Measurements from ENCODE around the gene OR5A2. TPM values are rescaled to one million over a fixed set of nuclear protein-coding genes. Genes with fewer than 3 reads are reported as not detected.

OR5A2 gene
- total RNA-seq, 1 experiment from 2014 or later: not detected

DNA sequence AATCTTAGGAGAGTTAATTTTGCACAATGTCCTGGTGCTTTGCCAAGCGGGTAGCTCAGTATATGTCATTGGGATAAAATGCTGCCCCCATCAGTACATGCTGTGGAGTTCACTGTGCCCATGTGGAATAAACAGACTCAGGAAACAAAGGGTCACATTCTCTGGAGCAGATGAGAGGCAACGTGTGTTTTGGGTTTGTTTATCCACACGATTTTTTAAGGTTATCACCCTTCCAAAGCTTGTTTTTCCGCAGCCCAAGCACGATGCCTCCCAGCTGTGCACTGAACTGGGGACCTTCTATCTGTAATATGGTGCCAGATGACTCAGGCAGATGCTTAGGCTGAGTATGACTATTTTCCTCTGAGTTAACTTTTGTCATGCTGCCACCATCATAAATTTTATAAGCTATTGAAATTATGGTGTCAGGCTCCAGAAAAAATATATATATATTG lies 37.0 kb upstream of the OR5A2 start:
- H3K27me3 ChIP-seq (replicated peaks; ENCODE audit: control insufficient read depth, insufficient read depth, low read length): no peaks in the 10 kb centered on the region

DNA sequence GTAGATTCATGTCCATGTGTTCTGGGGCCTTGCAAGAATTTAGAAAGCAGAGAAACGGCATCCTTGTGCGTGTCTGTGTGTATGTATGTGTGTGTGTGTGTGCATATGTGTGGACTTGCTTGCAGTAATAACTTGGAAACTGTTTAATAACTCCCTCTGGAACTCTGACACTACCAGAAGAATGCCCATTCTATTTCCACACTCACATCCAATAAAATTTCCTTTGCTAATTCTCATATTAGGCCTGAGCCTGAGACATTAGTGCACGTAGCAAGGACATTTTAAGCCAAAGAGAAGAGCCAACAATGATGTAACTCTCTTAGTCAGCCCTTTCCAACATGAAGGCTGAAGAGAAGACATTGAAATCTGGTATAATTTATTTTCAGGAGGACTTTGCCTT lies 33.7 kb upstream of the OR5A2 start:
- Histone ChIP-seq H3K4me3 (ENCODE audit: low read depth, low read length) (no peak overlapping the region), H3K36me3 (ENCODE audit: control insufficient read depth, insufficient read depth, low read length) (no peaks in the 10 kb centered on the region), H3K27me3 (replicated peaks; ENCODE audit: control insufficient read depth, insufficient read depth, low read length) (no peaks in the 10 kb centered on the region), H3K9me3 (peaks cover 5% of the 10 kb centered on the region), H3K4me1 (no peaks in the 10 kb centered on the region)
- H3K27me3 Mint-ChIP-seq (ENCODE audit: insufficient read depth, unreplicated experiment): peaks cover 13% of the 10 kb centered on the region
- intact Hi-C loops (cut with micrococcal nuclease; ENCODE audit: unreplicated experiment): no loop called here
- peaks cover 7% of the 10 kb centered on the region for H3K4me1 Mint-ChIP-seq (ENCODE audit: low read depth, unreplicated experiment)
- ChIA-PET CTCF (no interaction called here), POLR2A (no interaction called here)
- DNase-seq: no peak
- BruUV-seq (replicated peaks): no TSS peak
- no peaks in the 10 kb centered on the region for H3K36me3 Mint-ChIP-seq (ENCODE audit: insufficient read depth, unreplicated experiment)
- peaks cover 11% of the 10 kb centered on the region for H3K9me3 Mint-ChIP-seq (ENCODE audit: unreplicated experiment)
- TF ChIP-seq, protein P1, sequence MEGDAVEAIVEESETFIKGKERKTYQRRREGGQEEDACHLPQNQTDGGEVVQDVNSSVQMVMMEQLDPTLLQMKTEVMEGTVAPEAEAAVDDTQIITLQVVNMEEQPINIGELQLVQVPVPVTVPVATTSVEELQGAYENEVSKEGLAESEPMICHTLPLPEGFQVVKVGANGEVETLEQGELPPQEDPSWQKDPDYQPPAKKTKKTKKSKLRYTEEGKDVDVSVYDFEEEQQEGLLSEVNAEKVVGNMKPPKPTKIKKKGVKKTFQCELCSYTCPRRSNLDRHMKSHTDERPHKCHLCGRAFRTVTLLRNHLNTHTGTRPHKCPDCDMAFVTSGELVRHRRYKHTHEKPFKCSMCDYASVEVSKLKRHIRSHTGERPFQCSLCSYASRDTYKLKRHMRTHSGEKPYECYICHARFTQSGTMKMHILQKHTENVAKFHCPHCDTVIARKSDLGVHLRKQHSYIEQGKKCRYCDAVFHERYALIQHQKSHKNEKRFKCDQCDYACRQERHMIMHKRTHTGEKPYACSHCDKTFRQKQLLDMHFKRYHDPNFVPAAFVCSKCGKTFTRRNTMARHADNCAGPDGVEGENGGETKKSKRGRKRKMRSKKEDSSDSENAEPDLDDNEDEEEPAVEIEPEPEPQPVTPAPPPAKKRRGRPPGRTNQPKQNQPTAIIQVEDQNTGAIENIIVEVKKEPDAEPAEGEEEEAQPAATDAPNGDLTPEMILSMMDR (IDR thresholded peaks at IDR 0.05; ENCODE audit: insufficient read depth in 1 of 2, low read depth in 1 of 2, low read length in 1 of 2, severe bottlenecking in 1 of 2, unreplicated experiment in 1 of 2): no peak
- no peak overlapping the region for H3K27ac Mint-ChIP-seq (ENCODE audit: unreplicated experiment)
- no peak overlapping the region for H3K4me3 Mint-ChIP-seq (ENCODE audit: unreplicated experiment)

More for the DNA sequence above, 37.0 kb upstream of the OR5A2 start:
- intact Hi-C loops (cut with micrococcal nuclease; ENCODE audit: unreplicated experiment): no loop called here
- Mint-ChIP-seq H3K36me3 (ENCODE audit: insufficient read depth, unreplicated experiment) (no peaks in the 10 kb centered on the region), H3K4me1 (ENCODE audit: low read depth, unreplicated experiment) (no peaks in the 10 kb centered on the region), H3K9me3 (ENCODE audit: unreplicated experiment) (no peaks in the 10 kb centered on the region), H3K4me3 (ENCODE audit: unreplicated experiment) (no peak overlapping the region), H3K27me3 (ENCODE audit: insufficient read depth, unreplicated experiment) (peaks cover 9% of the 10 kb centered on the region), H3K27ac (ENCODE audit: unreplicated experiment) (no peak overlapping the region)
- BruUV-seq (replicated peaks): no TSS peak
- peaks cover 5% of the 10 kb centered on the region for H3K9me3 ChIP-seq
- POLR2A ChIA-PET: no interaction called here
- H3K36me3 ChIP-seq (ENCODE audit: control insufficient read depth, insufficient read depth, low read length): no peaks in the 10 kb centered on the region
- no peak overlapping the region for H3K4me3 ChIP-seq (ENCODE audit: low read depth, low read length)
- TF ChIP-seq, protein P1 (IDR thresholded peaks at IDR 0.05; ENCODE audit: insufficient read depth in 1 of 2, low read depth in 1 of 2, low read length in 1 of 2, severe bottlenecking in 1 of 2, unreplicated experiment in 1 of 2): no peak
- no peaks in the 10 kb centered on the region for H3K4me1 ChIP-seq
- CTCF ChIA-PET: no interaction called here
- DNase-seq: no peak

DNA sequence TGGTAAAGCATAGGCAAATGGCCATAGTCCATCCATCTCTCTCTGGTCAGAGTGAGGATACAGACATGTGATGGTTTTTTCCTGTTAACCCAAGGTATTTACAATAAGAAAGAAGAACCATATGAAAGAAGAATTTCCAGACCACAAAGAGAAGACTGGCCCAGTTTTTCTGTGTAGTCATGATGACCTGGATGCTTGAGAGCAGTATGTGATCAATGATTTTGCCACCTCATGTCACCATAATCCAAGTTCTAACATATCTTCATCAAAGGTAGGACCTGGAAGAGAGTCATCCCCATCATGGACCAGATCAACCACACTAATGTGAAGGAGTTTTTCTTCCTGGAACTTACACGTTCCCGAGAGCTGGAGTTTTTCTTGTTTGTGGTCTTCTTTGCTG lies 30.4 kb upstream of the OR5A2 start, which contains the start of gene OR4D6:
Gene OR4D6, plus strand, starts transcription at position 301 of the 400 bp plus-strand sequence. Its CDS starts 0 bp downstream, at position 301.
- H3K27me3 ChIP-seq (replicated peaks; ENCODE audit: control insufficient read depth, insufficient read depth, low read length): no peaks in the 10 kb centered on the region
- CTCF ChIA-PET: no interaction called here
- Mint-ChIP-seq H3K9me3 (ENCODE audit: unreplicated experiment) (peaks cover 11% of the 10 kb centered on the region), H3K27me3 (ENCODE audit: insufficient read depth, unreplicated experiment) (peaks cover 6% of the 10 kb centered on the region), H3K27ac (ENCODE audit: unreplicated experiment) (no peak within 1 kb of the TSS), H3K4me1 (ENCODE audit: low read depth, unreplicated experiment) (peaks cover 7% of the 10 kb centered on the region), H3K36me3 (ENCODE audit: insufficient read depth, unreplicated experiment) (no peaks in the 10 kb centered on the region), H3K4me3 (ENCODE audit: unreplicated experiment) (no peak within 1 kb of the TSS)
- no peaks in the 10 kb centered on the region for H3K36me3 ChIP-seq (ENCODE audit: control insufficient read depth, insufficient read depth, low read length)
- TF ChIP-seq, protein P1 (IDR thresholded peaks at IDR 0.05; ENCODE audit: insufficient read depth in 1 of 2, low read depth in 1 of 2, low read length in 1 of 2, severe bottlenecking in 1 of 2, unreplicated experiment in 1 of 2): no peak
- no peak for DNase-seq
- intact Hi-C loops (cut with micrococcal nuclease; ENCODE audit: unreplicated experiment): no loop called here
- H3K9me3 ChIP-seq: peaks cover 5% of the 10 kb centered on the region
- no peaks in the 10 kb centered on the region for H3K4me1 ChIP-seq
- no peak within 1 kb of the TSS for H3K4me3 ChIP-seq (ENCODE audit: low read depth, low read length)
- no TSS peak for BruUV-seq (replicated peaks)
- POLR2A ChIA-PET: no interaction called here
